Peyer's patch (tissue), 4 donors: ENCODE measurements around the gene NFKB1. TPM values are rescaled to one million over a fixed set of nuclear protein-coding genes. Genes with fewer than 3 reads are reported as not detected.

Source experiments
- DNase-seq, 3 donors: peaks; one replicate each; pipeline ENCODE4 v3.0.0-alpha.2; 2017 to 2019
- H3K27ac ChIP-seq, 4 donors: fragments of 200-600 bp; sonication (generic); one replicate each; pipeline ENCODE4 v1.5.1; 2016 to 2019
- H3K27me3 ChIP-seq, 2 donors: fragments of 200-600 bp; sonication (generic); one replicate each; pipeline ENCODE4 v1.5.1; 2019
- H3K36me3 ChIP-seq, 3 donors: fragments of 200-600 bp; sonication (generic); one replicate each; pipeline ENCODE4 v1.5.1; 2016 to 2019
- H3K4me1 ChIP-seq, 4 donors: fragments of 200-600 bp; sonication (generic); one replicate each; pipeline ENCODE4 v1.5.1; 2016 to 2019
- H3K4me3 ChIP-seq, 4 donors: fragments of 200-600 bp; sonication (generic); 1 replicate in 3 of 4; 2 replicates in 1 of 4; pipeline ENCODE4 v1.5.1; 2016 to 2019; ENCODE audit warnings: mild to moderate bottlenecking in 1 of 4
- H3K9me3 ChIP-seq, 4 donors: fragments of 200-600 bp; sonication (generic); one replicate each; pipeline ENCODE4 v1.5.1; 2016 to 2019; ENCODE audit warnings: mild to moderate bottlenecking in 1 of 4
- POLR2A ChIP-seq, 2 donors: fragments of 450-650 bp; IDR thresholded peaks; one replicate each; pipeline ENCODE4 v1.5.1; 2017; ENCODE audit warnings: antibody characterized with exemption in 2 of 2, mild to moderate bottlenecking in 2 of 2, moderate library complexity in 2 of 2
- total RNA-seq, 4 donors: library from RNA; depleted of rRNA; stranded (reverse); fragments of >200 nt; gene quantifications; one replicate each; pipeline ENCODE4 v1.1.0, GENCODE V29; 2016
- TF ChIP-seq, protein P1 (sequence below), 6 experiments: fragments of 450-650 bp in 4 of 6; fragments of 200-600 bp in 2 of 6; sonication (generic) in 1 of 6; IDR thresholded peaks; one replicate each; pipeline ENCODE4 v1.5.1; 2017 to 2019; ENCODE audit warnings: antibody characterized with exemption in 6 of 6, mild to moderate bottlenecking in 3 of 6, moderate library complexity in 1 of 6

The NFKB1 gene
- total RNA-seq, 4 donors from 2014 or later = 20.7 to 58.6 (median 24.5) TPM

DNA sequence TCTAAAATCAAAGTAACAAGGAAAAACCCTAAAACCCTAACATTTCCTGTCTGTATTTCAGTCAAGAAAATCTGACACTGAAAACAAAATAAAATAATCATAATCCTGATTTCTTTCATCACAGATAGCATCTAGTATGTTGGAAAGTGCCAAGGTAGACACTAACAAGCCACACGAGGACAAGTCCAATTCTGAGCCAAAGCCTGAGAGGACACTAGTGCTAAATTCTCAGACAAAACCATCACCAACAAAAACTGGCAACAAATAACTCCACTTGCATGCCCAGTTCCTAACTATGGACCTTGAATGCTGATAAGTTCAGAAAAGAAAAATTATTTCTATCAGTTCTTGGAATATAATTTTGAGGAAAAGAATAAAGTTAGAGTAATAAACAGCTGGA lies 146.0 kb downstream of the NFKB1 start:
- Histone ChIP-seq H3K36me3 (peaks cover 0 to 22% (median 0%) of the 10 kb centered on the region in 3 donors), H3K4me1 (no peaks in the 10 kb centered on the region), H3K27me3 (no peaks in the 10 kb centered on the region), H3K9me3 (no peaks in the 10 kb centered on the region), H3K4me3 (no peak overlapping the region), H3K27ac (no peak overlapping the region)
- TF ChIP-seq, protein P1, sequence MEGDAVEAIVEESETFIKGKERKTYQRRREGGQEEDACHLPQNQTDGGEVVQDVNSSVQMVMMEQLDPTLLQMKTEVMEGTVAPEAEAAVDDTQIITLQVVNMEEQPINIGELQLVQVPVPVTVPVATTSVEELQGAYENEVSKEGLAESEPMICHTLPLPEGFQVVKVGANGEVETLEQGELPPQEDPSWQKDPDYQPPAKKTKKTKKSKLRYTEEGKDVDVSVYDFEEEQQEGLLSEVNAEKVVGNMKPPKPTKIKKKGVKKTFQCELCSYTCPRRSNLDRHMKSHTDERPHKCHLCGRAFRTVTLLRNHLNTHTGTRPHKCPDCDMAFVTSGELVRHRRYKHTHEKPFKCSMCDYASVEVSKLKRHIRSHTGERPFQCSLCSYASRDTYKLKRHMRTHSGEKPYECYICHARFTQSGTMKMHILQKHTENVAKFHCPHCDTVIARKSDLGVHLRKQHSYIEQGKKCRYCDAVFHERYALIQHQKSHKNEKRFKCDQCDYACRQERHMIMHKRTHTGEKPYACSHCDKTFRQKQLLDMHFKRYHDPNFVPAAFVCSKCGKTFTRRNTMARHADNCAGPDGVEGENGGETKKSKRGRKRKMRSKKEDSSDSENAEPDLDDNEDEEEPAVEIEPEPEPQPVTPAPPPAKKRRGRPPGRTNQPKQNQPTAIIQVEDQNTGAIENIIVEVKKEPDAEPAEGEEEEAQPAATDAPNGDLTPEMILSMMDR (IDR thresholded peaks at IDR 0.05) = no peak
- TF ChIP-seq POLR2A (IDR thresholded peaks at IDR 0.05) = no peak
- no peak for DNase-seq

DNA sequence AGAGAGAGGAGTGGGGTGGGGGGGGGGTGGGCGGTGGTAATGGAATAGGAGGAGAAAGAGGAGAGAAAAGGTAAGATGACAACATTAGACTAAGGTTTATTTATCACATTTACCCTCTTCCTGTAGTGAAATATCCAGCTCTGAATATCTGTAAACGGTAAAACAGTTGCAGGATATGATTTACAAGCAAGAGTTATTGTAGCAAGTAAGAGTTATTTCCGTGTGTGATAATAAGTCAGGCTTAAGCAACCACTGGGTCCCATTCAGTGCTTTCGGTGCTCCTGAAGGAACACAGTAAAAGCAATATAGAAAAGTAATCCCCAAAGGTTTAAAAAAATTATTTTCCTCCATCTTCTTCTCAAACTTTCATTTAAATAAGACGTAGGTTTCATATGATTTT lies 156.0 kb downstream of the NFKB1 start:
- Histone ChIP-seq H3K4me3 (no peak overlapping the region), H3K4me1 (no peaks in the 10 kb centered on the region), H3K36me3 (no peaks in the 10 kb centered on the region), H3K9me3 (no peaks in the 10 kb centered on the region), H3K27ac (no peak overlapping the region), H3K27me3 (no peaks in the 10 kb centered on the region)
- TF ChIP-seq, protein P1 (IDR thresholded peaks at IDR 0.05) = no peak
- no peak for TF ChIP-seq POLR2A (IDR thresholded peaks at IDR 0.05)
- no peak for DNase-seq

DNA sequence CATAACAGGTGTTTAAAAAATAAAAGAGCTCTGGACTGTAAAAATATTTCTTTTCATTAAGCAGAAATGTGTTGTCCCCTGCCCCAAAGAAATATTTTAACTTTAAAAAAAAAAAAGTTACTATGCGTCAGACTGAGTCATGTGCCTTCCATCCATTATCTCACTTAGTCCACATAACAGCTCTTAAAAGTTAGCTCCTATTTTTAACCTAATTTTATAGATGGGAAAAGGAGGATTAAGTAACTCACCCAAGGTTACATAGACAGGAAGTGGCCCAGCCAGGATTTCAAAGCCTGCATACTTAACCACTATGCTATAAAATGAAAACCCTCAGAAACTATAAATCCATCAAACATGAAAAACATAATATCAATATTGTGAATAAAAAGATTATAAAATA lies 161.9 kb downstream of the NFKB1 start:
- no peak for DNase-seq
- Histone ChIP-seq H3K27ac (no peak overlapping the region), H3K9me3 (no peaks in the 10 kb centered on the region), H3K4me3 (no peak overlapping the region), H3K36me3 (no peaks in the 10 kb centered on the region), H3K27me3 (no peaks in the 10 kb centered on the region), H3K4me1 (no peaks in the 10 kb centered on the region)
- TF ChIP-seq, protein P1 (IDR thresholded peaks at IDR 0.05) = no peak
- no peak for TF ChIP-seq POLR2A (IDR thresholded peaks at IDR 0.05)

DNA sequence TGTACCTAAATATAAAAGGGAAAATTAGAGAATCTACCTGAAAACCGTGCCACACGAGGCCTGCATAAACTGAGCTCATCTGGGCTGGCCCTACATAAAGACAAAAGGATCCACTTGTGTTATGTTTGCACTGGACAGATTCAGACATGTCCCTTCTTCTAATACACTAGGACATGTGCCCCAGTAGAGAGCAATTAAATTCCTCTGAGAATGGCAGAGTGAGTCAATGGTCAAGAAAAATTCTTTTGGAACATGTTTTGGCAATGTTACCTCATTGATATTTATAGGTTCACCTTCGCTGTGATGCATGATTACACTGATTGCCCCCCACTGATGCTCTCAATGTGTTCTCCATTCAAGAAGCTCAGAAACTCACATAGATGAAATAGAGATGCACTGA lies 164.4 kb downstream of the NFKB1 start:
- peaks cover 0 to 5% (median 0%) of the 10 kb centered on the region in 3 donors for H3K36me3 ChIP-seq
- no peaks in the 10 kb centered on the region for H3K4me1 ChIP-seq
- no peaks in the 10 kb centered on the region for H3K27me3 ChIP-seq
- H3K4me3 ChIP-seq = no peak overlapping the region
- TF ChIP-seq, protein P1 (IDR thresholded peaks at IDR 0.05) = no peak
- no peak for TF ChIP-seq POLR2A (IDR thresholded peaks at IDR 0.05)
- DNase-seq = no peak
- no peaks in the 10 kb centered on the region for H3K9me3 ChIP-seq
- H3K27ac ChIP-seq = no peak overlapping the region

Other genes starting within 250 kb of the NFKB1 start
- gene SLC39A8, start 155.9 kb upstream of the NFKB1 start, total RNA-seq = 10 to 100 TPM in 1 of 4 donors, 1 to 10 TPM in 3; 9.1 to 12.1 (median 9.5) TPM